ENCODE measurements around the gene ASTN1. TPM values are rescaled to one million over a fixed set of nuclear protein-coding genes. Genes with fewer than 3 reads are reported as not detected.

The ASTN1 gene
- total RNA-seq, 2 experiments from 2014 or later, result not detected

GRCh38 chr1:176998183-176998795 lies 166.2 kb downstream of the ASTN1 start:
- H3K4me2 ChIP-seq (ENCODE audit: low read length), result no peak overlapping the region
- no peaks in the 10 kb centered on the region for H3K9me2 ChIP-seq (ENCODE audit: insufficient read depth, low read length)
- no TSS peak for BruUV-seq (replicated peaks)
- POLR2A ChIA-PET, result interaction anchor here (0.7 kb wide), 1 partner anchor 55 kb away, joined by 6 read pairs; no protein-coding TSS in a partner anchor
- no peaks in the 10 kb centered on the region for H3K36me3 ChIP-seq (ENCODE audit: insufficient read depth, low read length)
- H4K20me1 ChIP-seq (ENCODE audit: insufficient read depth, low read length), result no peaks in the 10 kb centered on the region
- H3K79me2 ChIP-seq (ENCODE audit: insufficient read depth, low read depth, low read length), result no peaks in the 10 kb centered on the region
- no peaks in the 10 kb centered on the region for H3K9me3 ChIP-seq (ENCODE audit: low read length)
- H3K4me3 ChIP-seq (ENCODE audit: low read depth, low read length, poor library complexity, severe bottlenecking), result no peak overlapping the region
- H3K27ac ChIP-seq (ENCODE audit: low read depth, low read length, poor library complexity, severe bottlenecking), result no peak overlapping the region
- no peak overlapping the region for H2AFZ ChIP-seq (ENCODE audit: low read length)
- intact Hi-C loops (cut with micrococcal nuclease; ENCODE audit: unreplicated experiment), result no loop called here
- no peak for DNase-seq (ENCODE audit: low spot score)
- no peak for TF ChIP-seq CTCF (conservative IDR thresholded peaks at IDR 0.05; ENCODE audit: low read length)
- TF ChIP-seq EZH2phosphoT487 (IDR thresholded peaks at IDR 0.05; ENCODE audit: borderline replicate concordance, low read depth, low read length), result no peak
- H3K4me1 ChIP-seq (ENCODE audit: insufficient read depth, low read length, poor library complexity, severe bottlenecking), result no peaks in the 10 kb centered on the region
- CTCF ChIA-PET (ENCODE audit: unreplicated experiment), result no interaction called here

- Histone ChIP-seq H3K27ac (ENCODE audit: low read depth, low read length, poor library complexity, severe bottlenecking) (no peak overlapping the region), H3K4me3 (ENCODE audit: low read depth, low read length, poor library complexity, severe bottlenecking) (no peak overlapping the region), H3K79me2 (ENCODE audit: insufficient read depth, low read depth, low read length) (no peaks in the 10 kb centered on the region), H3K36me3 (ENCODE audit: insufficient read depth, low read length) (no peaks in the 10 kb centered on the region), H4K20me1 (ENCODE audit: insufficient read depth, low read length) (no peaks in the 10 kb centered on the region), H2AFZ (ENCODE audit: low read length) (no peak overlapping the region), H3K9me2 (ENCODE audit: insufficient read depth, low read length) (no peaks in the 10 kb centered on the region), H3K4me1 (ENCODE audit: insufficient read depth, low read length, poor library complexity, severe bottlenecking) (no peaks in the 10 kb centered on the region), H3K9me3 (ENCODE audit: low read length) (no peaks in the 10 kb centered on the region), H3K4me2 (ENCODE audit: low read length) (no peak overlapping the region)
- ChIA-PET POLR2A (no interaction called here), CTCF (ENCODE audit: unreplicated experiment) (no interaction called here)
- no TSS peak for BruUV-seq (replicated peaks)
- intact Hi-C loops (cut with micrococcal nuclease; ENCODE audit: unreplicated experiment), result no loop called here
- TF ChIP-seq CTCF (conservative IDR thresholded peaks at IDR 0.05; ENCODE audit: low read length) (no peak), EZH2phosphoT487 (IDR thresholded peaks at IDR 0.05; ENCODE audit: borderline replicate concordance, low read depth, low read length) (no peak)
- no peak for DNase-seq (ENCODE audit: low spot score)
These were observed 167.9 kb downstream of the ASTN1 start for GRCh38 chr1:176996456-176997090.

GRCh38 chr1:176994931-176995596 lies 169.4 kb downstream of the ASTN1 start:
- Histone ChIP-seq H3K27ac (ENCODE audit: low read depth, low read length, poor library complexity, severe bottlenecking) (no peak overlapping the region), H4K20me1 (ENCODE audit: insufficient read depth, low read length) (no peaks in the 10 kb centered on the region), H3K9me3 (ENCODE audit: low read length) (no peaks in the 10 kb centered on the region), H3K79me2 (ENCODE audit: insufficient read depth, low read depth, low read length) (no peaks in the 10 kb centered on the region), H3K4me2 (ENCODE audit: low read length) (no peak overlapping the region), H3K4me3 (ENCODE audit: low read depth, low read length, poor library complexity, severe bottlenecking) (no peak overlapping the region), H2AFZ (ENCODE audit: low read length) (no peak overlapping the region), H3K36me3 (ENCODE audit: insufficient read depth, low read length) (no peaks in the 10 kb centered on the region), H3K4me1 (ENCODE audit: insufficient read depth, low read length, poor library complexity, severe bottlenecking) (no peaks in the 10 kb centered on the region), H3K9me2 (ENCODE audit: insufficient read depth, low read length) (no peaks in the 10 kb centered on the region)
- ChIA-PET CTCF (ENCODE audit: unreplicated experiment) (no interaction called here), POLR2A (no interaction called here)
- no peak for TF ChIP-seq EZH2phosphoT487 (IDR thresholded peaks at IDR 0.05; ENCODE audit: borderline replicate concordance, low read depth, low read length)
- no peak for TF ChIP-seq CTCF (conservative IDR thresholded peaks at IDR 0.05; ENCODE audit: low read length)
- no TSS peak for BruUV-seq (replicated peaks)
- intact Hi-C loops (cut with micrococcal nuclease; ENCODE audit: unreplicated experiment), result no loop called here
- DNase-seq (ENCODE audit: low spot score), result no peak

All from OCI-LY7 (cell line).